HuH-7 (cell line): ENCODE measurements around the gene USP43.

Experiments
- DNase-seq: peaks from one replicate; pipeline ENCODE4 v3.0.0; 2011; ENCODE audit warnings: low spot score

USP43 gene

GRCh38 chr17:9703781-9704082 lies 58.4 kb downstream of the USP43 start:
- no peak for DNase-seq

GRCh38 chr17:9705745-9706144 lies 60.4 kb downstream of the USP43 start:
- no peak for DNase-seq

GRCh38 chr17:9707948-9708347 lies 62.6 kb downstream of the USP43 start:
- no peak for DNase-seq

- DNase-seq: no peak
Observed at GRCh38 chr17:9714801-9715200, 69.5 kb downstream of the USP43 start.

GRCh38 chr17:9715503-9716016 lies 70.2 kb downstream of the USP43 start:
- DNase-seq: no peak

GRCh38 chr17:9725575-9725974 lies 80.3 kb downstream of the USP43 start:
- DNase-seq: no peak

GRCh38 chr17:9726291-9726690 lies 81.0 kb downstream of the USP43 start:
- DNase-seq: no peak

- DNase-seq: no peak
Observed at GRCh38 chr17:9728005-9728404, 82.7 kb downstream of the USP43 start.

GRCh38 chr17:9728564-9728963 lies 83.2 kb downstream of the USP43 start:
- DNase-seq: no peak

- peak; percentile 50 for DNase-seq
Observed at GRCh38 chr17:9729034-9729650, 83.8 kb downstream of the USP43 start.

GRCh38 chr17:9729735-9730420 lies 84.6 kb downstream of the USP43 start:
- DNase-seq: no peak

- DNase-seq: no peak
Observed at GRCh38 chr17:9750524-9750923, 105.2 kb downstream of the USP43 start.

GRCh38 chr17:9755083-9755482 lies 109.8 kb downstream of the USP43 start:
- DNase-seq: no peak

GRCh38 chr17:9760266-9760665 lies 114.9 kb downstream of the USP43 start:
- DNase-seq: no peak

GRCh38 chr17:9763643-9764042 lies 118.3 kb downstream of the USP43 start:
- no peak for DNase-seq

- no peak for DNase-seq
Observed at GRCh38 chr17:9765322-9765721, 120.0 kb downstream of the USP43 start.

- no peak for DNase-seq
Observed at GRCh38 chr17:9766970-9767369, 121.7 kb downstream of the USP43 start.

GRCh38 chr17:9767432-9767991 lies 122.2 kb downstream of the USP43 start:
- DNase-seq: no peak

- DNase-seq: peak; percentile 24
Observed at GRCh38 chr17:9768381-9768934, 123.1 kb downstream of the USP43 start.

- no peak for DNase-seq
Observed at GRCh38 chr17:9769036-9769695, 123.8 kb downstream of the USP43 start.

- DNase-seq: no peak
Observed at GRCh38 chr17:9771465-9771864, 126.1 kb downstream of the USP43 start.

- DNase-seq: no peak
Observed at GRCh38 chr17:9772658-9773057, 127.3 kb downstream of the USP43 start.

- DNase-seq: no peak
Observed at GRCh38 chr17:9776911-9777310, 131.6 kb downstream of the USP43 start.
